GM18519 (cell line): ENCODE measurements around the gene HCFC1.

Source experiments
- ATAC-seq: cut with Tn5 transposase; IDR thresholded peaks from one replicate; pipeline ENCODE4 v1.9.1; 2021; ENCODE audit warnings: mild to moderate bottlenecking, moderate library complexity; ENCODE audit not compliant: unreplicated experiment, low FRiP score

The HCFC1 gene

GRCh38 chrX:153944800-153945150 is 26.8 kb downstream of the HCFC1 start:
- ATAC-seq: no peak

- no peak for ATAC-seq
These were observed 27.3 kb downstream of the HCFC1 start, which contains the start of gene RENBP for GRCh38 chrX:153944140-153944799. Gene RENBP, minus strand, starts transcription at chrX:153944643. Its CDS starts 33 bp downstream, at chrX:153944610.

- no peak for ATAC-seq
These were observed 30.0 kb downstream of the HCFC1 start for GRCh38 chrX:153941336-153942252.

GRCh38 chrX:153939573-153939972 is 32.0 kb downstream of the HCFC1 start:
- no peak for ATAC-seq

- no peak for ATAC-seq
These were observed 33.3 kb downstream of the HCFC1 start for GRCh38 chrX:153938226-153938786.

GRCh38 chrX:153937056-153937455 is 34.6 kb downstream of the HCFC1 start:
- no peak for ATAC-seq

GRCh38 chrX:153935326-153935851 is 36.2 kb downstream of the HCFC1 start:
- ATAC-seq: no peak

- peak; percentile 52 for ATAC-seq
These were observed 36.8 kb downstream of the HCFC1 start, which contains the start of gene NAA10 for GRCh38 chrX:153934762-153935325. Gene NAA10, minus strand, starts transcription at chrX:153935037. Its CDS starts 133 bp downstream, at chrX:153934904.

GRCh38 chrX:153934148-153934761 is 37.4 kb downstream of the HCFC1 start:
- ATAC-seq: peak; percentile 21

GRCh38 chrX:153933748-153934147 is 37.9 kb downstream of the HCFC1 start:
- ATAC-seq: no peak

- no peak for ATAC-seq
These were observed 39.2 kb downstream of the HCFC1 start for GRCh38 chrX:153932220-153932915.

- no peak for ATAC-seq
These were observed 39.9 kb downstream of the HCFC1 start for GRCh38 chrX:153931748-153932147.

- no peak for ATAC-seq
These were observed 40.5 kb downstream of the HCFC1 start for GRCh38 chrX:153931151-153931550.

GRCh38 chrX:153930011-153930910 is 41.4 kb downstream of the HCFC1 start:
- ATAC-seq: no peak

GRCh38 chrX:153929576-153929975 is 42.0 kb downstream of the HCFC1 start:
- ATAC-seq: no peak

- ATAC-seq: no peak
These were observed 42.8 kb downstream of the HCFC1 start for GRCh38 chrX:153928846-153929245.

GRCh38 chrX:153927922-153928760 is 43.5 kb downstream of the HCFC1 start:
- peak; percentile 65 for ATAC-seq

- no peak for ATAC-seq
These were observed 44.0 kb downstream of the HCFC1 start for GRCh38 chrX:153927672-153927921.
